Measurements from ENCODE around the gene ANKS1A.

The ANKS1A gene

GRCh38 chr6:34912715-34913464 lies 23.8 kb downstream of the ANKS1A start:
- TF ChIP-seq ZNF600 (tag by site-specific recombination; IDR thresholded peaks at IDR 0.05) (0 out of 2 replicates have a peak, but pooled peaks have one; percentile 18), PBX3 (CRISPR knock-in tag; IDR thresholded peaks at IDR 0.05) (no peak), ZNF292 (tag by site-specific recombination; IDR thresholded peaks at IDR 0.05; ENCODE audit: borderline replicate concordance, low read depth) (no peak)
- POLR2A ChIA-PET, result interaction anchor here (0.5 kb wide), 1 partner anchor 338 kb away, joined by 6 read pairs; no protein-coding TSS in a partner anchor
- CTCF ChIA-PET, result interaction anchor here (0.9 kb wide), 1 partner anchor 22 kb away, joined by 3 read pairs; no protein-coding TSS in a partner anchor
- no peaks in the 10 kb centered on the region for H3K9me3 ChIP-seq (ENCODE audit: control insufficient read depth, insufficient read depth, low read depth, low read length)
- H3K36me3 ChIP-seq (ENCODE audit: control insufficient read depth in 2 of 2, insufficient read depth in 1 of 2, low read length in 2 of 2), result no peaks in the 10 kb centered on the region
- peaks cover 8% of the 10 kb centered on the region; the same call in 1 of the 2 replicates for H3K4me1 ChIP-seq (ENCODE audit: control insufficient read depth, insufficient read depth, low read length)
- H3K27ac ChIP-seq (ENCODE audit: extremely low read depth, low read depth, low read length), result no peak overlapping the region
- H3K4me3 ChIP-seq (ENCODE audit: low read depth, low read length), result no peak overlapping the region

- ChIA-PET CTCF (no interaction called here), POLR2A (no interaction called here)
- H3K36me3 ChIP-seq (ENCODE audit: control insufficient read depth in 2 of 2, insufficient read depth in 1 of 2, low read length in 2 of 2), result no peaks in the 10 kb centered on the region
These were observed 25.3 kb downstream of the ANKS1A start for GRCh38 chr6:34914358-34914757.

More at GRCh38 chr6:34914358-34914757, 25.3 kb downstream of the ANKS1A start:
- Histone ChIP-seq H3K27ac (ENCODE audit: extremely low read depth, low read depth, low read length) (no peak overlapping the region), H3K4me3 (ENCODE audit: low read depth, low read length) (no peak overlapping the region), H3K9me3 (ENCODE audit: control insufficient read depth, insufficient read depth, low read depth, low read length) (no peaks in the 10 kb centered on the region), H3K4me1 (ENCODE audit: control insufficient read depth, insufficient read depth, low read length) (peaks cover 8% of the 10 kb centered on the region; the same call in 1 of the 2 replicates)
- no peak for TF ChIP-seq ZNF112 (tag by site-specific recombination; IDR thresholded peaks at IDR 0.05)
- TF ChIP-seq ZNF248 (tag by site-specific recombination; IDR thresholded peaks at IDR 0.05), result no peak
- TF ChIP-seq ZNF777 (tag by site-specific recombination; IDR thresholded peaks at IDR 0.05; ENCODE audit: borderline replicate concordance), result no peak
- TF ChIP-seq TCF7L2 (IDR thresholded peaks at IDR 0.05; ENCODE audit: borderline replicate concordance, low read depth, low read length), result no peak
- no peak for TF ChIP-seq ZNF571 (tag by site-specific recombination; IDR thresholded peaks at IDR 0.05)
- TF ChIP-seq ZNF514 (tag by site-specific recombination; IDR thresholded peaks at IDR 0.05), result no peak
- TF ChIP-seq REST (tag by site-specific recombination; IDR thresholded peaks at IDR 0.05), result no peak
- no peak for TF ChIP-seq KLF7 (tag by site-specific recombination; IDR thresholded peaks at IDR 0.05; ENCODE audit: borderline replicate concordance)
- TF ChIP-seq ZNF398 (tag by site-specific recombination; IDR thresholded peaks at IDR 0.05), result no peak
- no peak for TF ChIP-seq BCL6B (tag by site-specific recombination; IDR thresholded peaks at IDR 0.05)
- TF ChIP-seq ZNF701 (tag by site-specific recombination; IDR thresholded peaks at IDR 0.05), result no peak
- TF ChIP-seq KLF17 (tag by site-specific recombination; IDR thresholded peaks at IDR 0.05), result no peak
- TF ChIP-seq ZNF692 (tag by site-specific recombination; IDR thresholded peaks at IDR 0.05), result no peak
- no peak for TF ChIP-seq ZNF830 (tag by site-specific recombination; IDR thresholded peaks at IDR 0.05; ENCODE audit: low read depth)
- TF ChIP-seq SALL2 (tag by site-specific recombination; IDR thresholded peaks at IDR 0.05; ENCODE audit: borderline replicate concordance), result no peak
- no peak for TF ChIP-seq EGR2 (tag by site-specific recombination; IDR thresholded peaks at IDR 0.05; ENCODE audit: low read depth)

Data from HEK293 (cell line).